K562 (cell line): ENCODE data around the gene C10orf95. TPM values are rescaled to one million over a fixed set of nuclear protein-coding genes. Genes with fewer than 3 reads are reported as not detected.

Experiments used
- ATAC-seq: fragments of 200-7000 bp; cut with Tn5 transposase; 3 replicates; pipeline ENCODE4 v1.9.1; 2020; ENCODE audit warnings: moderate library complexity
- BruUV-seq: library from RNA; stranded (reverse); fragments of 400-500 nt; replicated peaks from 2 replicates; lab custom pipeline; 2021; lab: Mats Ljungman, UMichigan
- CTCF ChIA-PET: fragments of 300-600 bp; formaldehyde crosslinking; extraction: SDS; loops from one replicate; lab custom pipeline; 2021; ENCODE audit warnings: low intra/inter-chr PET ratio; lab: Yijun Ruan, JAX
- POLR2A ChIA-PET: fragments of 300-600, 350-650 bp; sonication (Branson Sonifier 250); formaldehyde crosslinking; extraction: SDS; loops from one replicate; lab custom pipeline; 2021; ENCODE audit warnings: antibody characterized with exemption, inconsistent platforms; lab: Yijun Ruan, JAX
- DNase-seq, 4 experiments: peaks; one replicate each; pipeline versions ENCODE4 v3.0.0 to v3.0.0-alpha.2; 2011 to 2018; ENCODE audit warnings: low spot score in 3 of 4, mixed read lengths in 3 of 4; ENCODE audit errors: extremely low read depth in 1 of 4
- FAIRE-seq: peaks from 2 replicates; lab custom pipeline; 2011; peaks lifted over from hg19 to GRCh38; lab: Jason Lieb, UNC
- H2AFZ ChIP-seq: 2 replicates; pipeline ENCODE4 v1.6.0; 2011; ENCODE audit warnings: low read depth, low read length, control low read depth, inconsistent platforms
- H3K27ac ChIP-seq: fragments of 200-600 bp; 3 replicates; pipeline ENCODE4 v1.8.0; 2011; ENCODE audit warnings: low read depth, mild to moderate bottlenecking, control low read depth, inconsistent platforms, low read length, moderate library complexity, mixed read lengths; ENCODE audit errors: extremely low read depth
- H3K27me3 ChIP-seq, 2 experiments: fragments of 300-600 bp in 1 of 2; 2 replicates in 1 of 2; 3 replicates in 1 of 2; pipeline versions ENCODE4 v1.6.0 to v1.8.0; 2011; ENCODE audit warnings: inconsistent platforms in 2 of 2, low read length in 2 of 2, mild to moderate bottlenecking in 1 of 2, mixed read lengths in 1 of 2, moderate library complexity in 1 of 2; ENCODE audit not compliant: control insufficient read depth in 2 of 2, insufficient read depth in 2 of 2
- H3K36me3 ChIP-seq: fragments of 300-600 bp; 3 replicates; pipeline ENCODE4 v1.8.0; 2011; ENCODE audit warnings: mild to moderate bottlenecking, low read length, inconsistent platforms; ENCODE audit not compliant: control insufficient read depth, insufficient read depth
- H3K4me1 ChIP-seq, 2 experiments: fragments of 200-600 bp in 1 of 2; replicated peaks in 1 of 2; 2 replicates in 1 of 2; 3 replicates in 1 of 2; pipeline versions ENCODE4 v1.5.1 to v1.8.0; 2011; ENCODE audit warnings: inconsistent platforms in 2 of 2, low read length in 2 of 2, mild to moderate bottlenecking in 1 of 2, mixed read lengths in 1 of 2, moderate library complexity in 1 of 2; ENCODE audit not compliant: control insufficient read depth in 2 of 2, insufficient read depth in 2 of 2
- H3K4me2 ChIP-seq: 2 replicates; pipeline ENCODE4 v1.6.1; 2011; ENCODE audit warnings: low read length, control low read depth, inconsistent platforms, mixed read lengths; ENCODE audit not compliant: insufficient read depth
- H3K4me3 ChIP-seq: fragments of 200-600 bp; sonication (generic), shearing (Covaris generic); 2 replicates; pipeline ENCODE4 v1.5.1; 2016; ENCODE audit warnings: control low read depth, inconsistent platforms
- H3K79me2 ChIP-seq: fragments of 200-600 bp; 3 replicates; pipeline ENCODE4 v1.8.0; 2011; ENCODE audit warnings: low read length, inconsistent platforms; ENCODE audit not compliant: control insufficient read depth, insufficient read depth
- H3K9ac ChIP-seq, 2 experiments: 2 replicates each; pipeline versions ENCODE4 v1.6.0 to v1.6.1; 2011; ENCODE audit warnings: low read depth in 2 of 2, low read length in 2 of 2, control low read depth in 1 of 2, inconsistent platforms in 1 of 2, mild to moderate bottlenecking in 1 of 2, mixed read lengths in 1 of 2; ENCODE audit not compliant: insufficient read depth in 1 of 2
- H3K9me1 ChIP-seq: one replicate; pipeline ENCODE4 v1.6.0; 2011; ENCODE audit warnings: inconsistent platforms, mild to moderate bottlenecking, low read length, moderate library complexity; ENCODE audit not compliant: control insufficient read depth, insufficient read depth
- H3K9me3 ChIP-seq: replicated peaks from 2 replicates; pipeline ENCODE4 v1.5.1; 2011; ENCODE audit warnings: low read depth, low read length, inconsistent platforms; ENCODE audit not compliant: control insufficient read depth, insufficient read depth
- H4K20me1 ChIP-seq: replicated peaks from 2 replicates; pipeline ENCODE4 v1.6.1; 2011; ENCODE audit warnings: low read length, inconsistent platforms, mixed read lengths; ENCODE audit not compliant: control insufficient read depth, insufficient read depth
- CBFA2T3 ChIP-seq: fragments of 450-650 bp; IDR thresholded peaks from 2 replicates; pipeline ENCODE4 v1.6.1; 2017
- CREB3 ChIP-seq: fragments of 450-650 bp; conservative IDR thresholded peaks from 2 replicates; pipeline ENCODE4 v1.6.1; 2016; ENCODE audit warnings: missing genetic modification characterization, low read depth, mild to moderate bottlenecking, missing compliant biosample characterization, moderate library complexity
- KLF1 ChIP-seq: fragments of 450-650 bp; IDR thresholded peaks from 2 replicates; pipeline ENCODE4 v1.6.1; 2016; ENCODE audit warnings: missing genetic modification characterization, missing compliant biosample characterization
- PCBP1 ChIP-seq: fragments of 200-400 bp; formaldehyde crosslinking; IDR thresholded peaks from 2 replicates; pipeline ENCODE4 v1.6.1; 2018; ENCODE audit warnings: mild to moderate bottlenecking, low read depth, low read length; ENCODE audit not compliant: poor library complexity, severe bottlenecking
- TARDBP ChIP-seq: fragments of 450-650 bp; IDR thresholded peaks from 2 replicates; pipeline ENCODE4 v1.6.1; 2016
- THAP7 ChIP-seq: fragments of 250-450 bp; sonication (Bioruptor Pico); IDR thresholded peaks from 2 replicates; pipeline ENCODE4 v1.5.0; 2021
- ZBTB11 ChIP-seq, 3 experiments: fragments of 200-800 bp in 1 of 3; fragments of 250-450 bp in 1 of 3; fragments of 450-650 bp in 1 of 3; sonication (Bioruptor Pico) in 1 of 3; sonication (Bioruptor generic) in 1 of 3; formaldehyde crosslinking in 1 of 3; IDR thresholded peaks; 2 replicates each; pipeline versions ENCODE4 v1.6.1 to v1.8.0; 2016 to 2022; ENCODE audit warnings: mild to moderate bottlenecking in 2 of 3, missing genetic modification characterization in 2 of 3, missing compliant biosample characterization in 1 of 3, moderate library complexity in 1 of 3
- ZNF518B ChIP-seq: fragments of 250-450 bp; sonication (Bioruptor Pico); IDR thresholded peaks from 2 replicates; pipeline ENCODE4 v1.5.0; 2021; ENCODE audit warnings: mild to moderate bottlenecking, moderate library complexity
- WGBS: fragments of 100-300 bp; shearing (Covaris generic); methylation state at CpG from one replicate; pipeline ENCODE4 v1.1.6; 2016; ENCODE audit warnings: low coverage, mixed read lengths; ENCODE audit not compliant: insufficient coverage; ENCODE audit errors: missing lambda C conversion rate; 5-methylcytosine and 5-hydroxymethylcytosine counted together
- in situ Hi-C: fragments of 300-500 bp; cut with MboI; formaldehyde crosslinking; loops from 4 replicates; pipeline ENCODE4 v1.15.0; 2018; ENCODE audit warnings: inconsistent platforms, mixed read lengths
- intact Hi-C: fragments of 100-400 bp; cut with micrococcal nuclease; formaldehyde crosslinking; loops from 2 replicates; pipeline ENCODE4 v1.14.2; 2022
- polyA plus RNA-seq, 8 experiments: library from polyadenylated mRNA; depleted of rRNA in 4 of 8; stranded (reverse) in 5 of 8; unstranded in 3 of 8; fragments of >200 nt; fragmentation: Nextera tagmentation in 2 of 8; fragmentation: Illumina TruSeq in 1 of 8; extraction: Ambion mirVana in 2 of 8; extraction: Trizol in 1 of 8; gene quantifications; 2 replicates each; pipeline versions ENCODE4 v1.2.1 to v1.2.3, GENCODE V29; 2011 to 2014; ENCODE audit warnings: inconsistent platforms in 1 of 8, missing spikeins in 1 of 8
- total RNA-seq, 7 experiments: library from RNA; depleted of rRNA in 6 of 7; stranded (reverse); fragments of >200 nt in 6 of 7; fragmentation: Illumina TruSeq in 2 of 7; extraction: Trizol in 2 of 7; gene quantifications; 2 replicates each; pipeline versions ENCODE4 v1.2.1 to v1.2.3, GENCODE V29; 2011 to 2021; ENCODE audit warnings: low replicate concordance in 1 of 7

The C10orf95 gene
- total and polyA plus RNA-seq, 9 of the 15 experiments (the other 6 are each of a cell fraction or from before 2014, with no cell fraction given) = 0.03 to 0.41 (median 0.17) TPM; not detected in 1

GRCh38 chr10:102404361-102405107 lies 46.8 kb downstream of the C10orf95 start:
- WGBS = 58% methylated on average over 7 of the region's 17 CpGs
- Histone ChIP-seq H3K4me1 (peaks cover 6 to 53% of the 10 kb centered on the region in 2 experiments; a peak in 4 of 5 replicates), H3K9me1 (no peaks in the 10 kb centered on the region), H4K20me1 (no peaks in the 10 kb centered on the region), H2AFZ (no peak overlapping the region), H3K9ac (no peak overlapping the region), H3K36me3 (0 out of 3 replicates have a peak, but pooled peaks cover 4% of the 10 kb centered on the region)
- no peak for FAIRE-seq
- POLR2A ChIA-PET = interaction anchor here (0.5 to 2.4 kb wide), 4 partner anchors 16 to 245 kb away, joined by 3 to 8 read pairs (median 3); partner anchors contain the start of gene FBXL15
- no TSS peak for BruUV-seq
- in situ Hi-C loops = no loop called here
- no peak for ATAC-seq
- TF ChIP-seq ZNF518B (CRISPR knock-in tag) (no peak), CBFA2T3 (no peak), CREB3 (tag) (no peak), PCBP1 (peak; percentile 9), KLF1 (tag) (no peak), TARDBP (no peak), THAP7 (no peak), ZBTB11 (CRISPR knock-in tag; IDR thresholded peaks at IDR 0.05) (no peak)
- TF ChIP-seq, all 486 proteins: peak for 1
- no peak for DNase-seq
- CTCF ChIA-PET = no interaction called here
- intact Hi-C loops = no loop called here
- Histone ChIP-seq H3K9me3 (no peaks in the 10 kb centered on the region), H3K4me2 (no peak overlapping the region), H3K27ac (no peak overlapping the region), H3K79me2 (no peaks in the 10 kb centered on the region), H3K27me3 (peaks cover 3 to 16% of the 10 kb centered on the region in 2 experiments; a peak in 3 of 5 replicates), H3K4me3 (no peak overlapping the region)
